Ecto neural progenitor cell (in vitro differentiated cells): Measurements from ENCODE around the gene BNC1.
A peak's percentile ranks its signal among the peaks of the same experiment; 100 is the strongest.

Experiments used
- DNase-seq: peaks from one replicate; pipeline ENCODE4 v3.0.0-alpha.2; 2018; ENCODE audit warnings: low spot score

The BNC1 gene, protein sequence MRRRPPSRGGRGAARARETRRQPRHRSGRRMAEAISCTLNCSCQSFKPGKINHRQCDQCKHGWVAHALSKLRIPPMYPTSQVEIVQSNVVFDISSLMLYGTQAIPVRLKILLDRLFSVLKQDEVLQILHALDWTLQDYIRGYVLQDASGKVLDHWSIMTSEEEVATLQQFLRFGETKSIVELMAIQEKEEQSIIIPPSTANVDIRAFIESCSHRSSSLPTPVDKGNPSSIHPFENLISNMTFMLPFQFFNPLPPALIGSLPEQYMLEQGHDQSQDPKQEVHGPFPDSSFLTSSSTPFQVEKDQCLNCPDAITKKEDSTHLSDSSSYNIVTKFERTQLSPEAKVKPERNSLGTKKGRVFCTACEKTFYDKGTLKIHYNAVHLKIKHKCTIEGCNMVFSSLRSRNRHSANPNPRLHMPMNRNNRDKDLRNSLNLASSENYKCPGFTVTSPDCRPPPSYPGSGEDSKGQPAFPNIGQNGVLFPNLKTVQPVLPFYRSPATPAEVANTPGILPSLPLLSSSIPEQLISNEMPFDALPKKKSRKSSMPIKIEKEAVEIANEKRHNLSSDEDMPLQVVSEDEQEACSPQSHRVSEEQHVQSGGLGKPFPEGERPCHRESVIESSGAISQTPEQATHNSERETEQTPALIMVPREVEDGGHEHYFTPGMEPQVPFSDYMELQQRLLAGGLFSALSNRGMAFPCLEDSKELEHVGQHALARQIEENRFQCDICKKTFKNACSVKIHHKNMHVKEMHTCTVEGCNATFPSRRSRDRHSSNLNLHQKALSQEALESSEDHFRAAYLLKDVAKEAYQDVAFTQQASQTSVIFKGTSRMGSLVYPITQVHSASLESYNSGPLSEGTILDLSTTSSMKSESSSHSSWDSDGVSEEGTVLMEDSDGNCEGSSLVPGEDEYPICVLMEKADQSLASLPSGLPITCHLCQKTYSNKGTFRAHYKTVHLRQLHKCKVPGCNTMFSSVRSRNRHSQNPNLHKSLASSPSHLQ

DNA sequence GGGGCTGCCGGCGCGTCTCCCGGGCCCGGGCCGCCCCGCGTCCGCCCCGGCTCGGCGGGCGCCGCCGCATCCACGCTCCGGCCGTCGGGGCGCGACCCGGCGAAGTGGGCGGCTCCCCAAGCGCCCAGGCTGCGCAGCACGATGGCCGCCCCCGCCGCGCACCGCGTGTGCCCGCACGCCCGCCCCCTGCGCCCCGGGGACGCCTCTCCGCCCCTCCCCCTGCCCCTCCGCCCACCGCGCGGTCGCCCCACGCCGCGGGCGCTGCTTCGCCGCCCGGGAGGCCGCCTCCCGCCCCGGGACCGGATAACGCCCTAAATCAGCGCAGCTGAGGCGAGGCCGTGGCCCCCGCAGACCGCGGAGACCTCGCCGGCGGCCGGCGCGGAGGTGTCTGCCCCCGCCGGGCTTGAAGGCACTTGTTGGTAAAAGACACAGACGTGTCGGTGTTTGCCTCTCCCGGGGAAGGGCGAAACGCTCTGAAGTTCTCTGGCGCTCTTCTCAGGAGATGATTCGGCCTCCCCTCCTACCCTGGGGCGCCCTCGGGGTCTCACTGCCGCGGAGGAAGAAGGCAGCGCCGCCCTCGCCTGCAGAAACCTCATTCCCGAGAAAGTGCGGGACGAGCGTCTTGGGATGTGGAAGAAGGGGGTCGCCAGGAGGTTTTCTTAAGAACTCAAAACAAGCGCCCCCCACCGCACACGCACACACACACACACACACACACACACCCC lies at the start of gene BNC1:
Gene BNC1, minus strand, starts transcription at position 106 of the 725 bp plus-strand sequence. Its CDS starts 36 bp downstream, at position 70.
- peak; percentile 66 for DNase-seq

DNA sequence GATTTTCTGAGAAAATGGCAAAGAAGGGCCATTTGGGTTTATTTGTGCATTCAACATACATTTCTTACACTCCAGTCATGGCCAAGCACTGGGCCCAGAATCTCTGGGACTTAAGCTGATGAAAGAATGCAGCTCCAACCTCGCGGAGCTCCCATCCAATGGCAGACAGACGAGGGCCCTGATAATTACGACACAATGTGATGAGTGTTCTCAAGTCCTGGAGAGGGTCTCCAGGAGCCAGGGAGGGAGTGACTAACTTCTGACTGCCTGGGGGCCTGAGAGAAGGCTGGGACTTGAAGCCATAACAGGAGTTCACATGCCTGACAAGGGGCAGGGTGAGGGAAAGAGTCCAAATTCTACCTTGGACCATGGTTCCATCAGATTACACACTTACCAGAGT lies 42.6 kb upstream of the BNC1 start:
- no peak for DNase-seq

DNA sequence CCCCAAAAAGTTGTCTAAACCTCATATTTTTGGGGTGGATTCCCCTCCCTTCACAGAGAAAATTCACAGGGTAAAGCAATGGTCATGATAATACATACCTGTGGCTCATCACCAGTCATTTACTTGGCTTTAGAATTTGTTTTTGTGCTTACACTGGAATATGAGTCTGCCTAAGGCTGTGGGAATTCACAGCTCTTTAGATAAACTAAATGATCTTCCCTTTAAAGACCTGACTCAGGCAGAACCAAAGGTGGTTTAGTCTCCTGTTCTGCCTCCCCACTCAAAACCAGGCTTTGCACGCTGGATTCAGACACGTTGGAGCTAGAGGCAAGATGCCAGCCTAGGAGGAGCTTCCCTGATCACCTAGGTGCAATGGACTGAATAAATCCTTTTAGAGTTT lies 40.3 kb upstream of the BNC1 start:
- DNase-seq, result no peak

DNA sequence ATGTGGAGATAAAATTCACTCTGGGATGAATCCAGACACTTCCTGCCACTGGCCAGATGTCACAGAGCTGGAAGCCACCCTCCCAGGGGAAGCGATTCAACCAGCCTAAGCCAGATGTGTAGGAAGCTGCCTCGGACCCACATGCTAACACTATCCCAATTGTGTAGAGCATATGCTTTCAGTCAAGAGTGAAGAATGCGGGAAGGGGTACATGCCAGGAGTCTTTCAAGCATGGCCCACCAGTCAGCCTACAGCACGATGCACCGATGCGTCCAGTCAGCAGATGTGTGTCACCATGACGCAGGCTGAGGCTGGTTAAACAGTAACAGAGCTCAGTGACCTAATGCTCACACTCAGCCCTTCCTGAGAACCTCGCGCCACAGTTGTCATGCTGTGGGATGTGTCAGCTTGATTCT lies 38.8 kb upstream of the BNC1 start:
- no peak for DNase-seq

DNA sequence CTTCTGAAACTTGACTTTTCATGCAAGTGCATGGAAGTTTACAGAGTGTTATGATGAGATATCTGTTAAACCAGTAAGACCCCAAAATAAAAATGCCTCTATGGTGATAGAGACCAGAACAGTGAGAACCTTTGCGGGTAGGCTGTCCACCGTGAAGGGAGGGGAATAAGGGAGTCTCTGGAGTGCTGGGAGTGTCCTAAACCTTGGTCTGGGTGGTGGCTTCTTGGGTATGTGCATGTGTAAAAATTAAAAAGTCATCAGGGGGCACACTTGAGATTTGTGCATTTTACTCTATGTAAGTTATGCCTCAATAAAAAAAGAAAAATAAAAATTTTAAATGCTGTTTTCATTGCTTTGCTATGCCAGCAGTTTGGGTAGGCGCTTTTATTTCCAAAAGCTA lies 38.2 kb upstream of the BNC1 start:
- DNase-seq, result no peak

DNA sequence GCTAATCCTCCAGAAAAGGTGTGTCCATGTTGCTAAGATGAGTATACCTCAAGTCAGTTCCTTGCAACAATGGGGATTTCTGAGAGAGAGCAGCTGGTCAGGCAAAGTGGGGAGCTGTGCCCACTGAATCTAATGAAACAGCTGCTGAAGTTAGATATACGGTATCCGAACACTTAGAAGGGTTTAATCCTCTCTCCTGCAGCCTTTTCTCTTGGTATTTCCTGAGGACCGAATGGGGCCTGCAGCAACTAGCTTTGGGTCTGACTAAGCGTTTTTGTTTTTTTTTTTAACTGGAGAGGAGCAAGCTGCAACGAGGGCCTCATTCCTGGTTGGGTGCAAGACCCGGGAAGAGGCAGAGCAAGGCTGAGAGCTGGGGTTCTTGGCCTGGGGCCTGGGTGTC lies 37.6 kb upstream of the BNC1 start:
- DNase-seq, result no peak

DNA sequence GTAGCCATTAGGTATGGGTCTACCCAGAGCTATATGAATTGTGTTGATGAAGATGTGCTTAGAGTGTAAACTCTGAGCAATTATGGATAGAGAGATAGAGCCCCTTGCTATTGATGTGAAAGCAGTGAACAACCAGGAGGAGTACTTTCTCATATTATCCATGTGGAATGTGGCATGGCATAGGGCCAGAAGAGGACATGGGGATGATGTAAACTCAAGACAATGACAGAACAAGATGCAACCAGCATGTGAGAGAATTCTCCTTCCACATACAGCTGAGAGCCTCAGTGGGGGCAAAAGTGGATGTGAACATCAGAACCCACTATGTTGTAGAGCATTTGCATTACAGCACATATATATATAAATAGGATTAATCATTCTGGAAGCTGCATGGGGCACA lies 36.4 kb upstream of the BNC1 start:
- DNase-seq, result no peak

DNA sequence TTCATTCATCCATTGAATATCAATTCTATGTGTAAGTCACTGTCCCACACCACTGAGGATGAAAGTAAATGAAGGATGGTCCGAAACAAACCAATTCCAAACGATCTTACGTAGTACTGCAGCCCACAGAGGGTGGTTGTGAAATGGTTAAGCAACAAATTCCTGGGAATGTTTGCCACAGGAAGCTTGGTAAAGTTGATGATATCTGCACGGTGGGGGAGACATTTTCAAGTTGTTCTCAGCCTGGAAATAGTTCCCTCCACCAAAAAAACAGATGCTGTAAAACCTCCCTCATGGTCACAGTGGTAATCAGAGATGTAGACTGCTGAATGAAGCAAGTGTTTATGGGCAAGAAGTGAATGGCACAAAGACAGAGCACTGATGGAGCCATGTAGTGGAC lies 35.9 kb upstream of the BNC1 start:
- no peak for DNase-seq

DNA sequence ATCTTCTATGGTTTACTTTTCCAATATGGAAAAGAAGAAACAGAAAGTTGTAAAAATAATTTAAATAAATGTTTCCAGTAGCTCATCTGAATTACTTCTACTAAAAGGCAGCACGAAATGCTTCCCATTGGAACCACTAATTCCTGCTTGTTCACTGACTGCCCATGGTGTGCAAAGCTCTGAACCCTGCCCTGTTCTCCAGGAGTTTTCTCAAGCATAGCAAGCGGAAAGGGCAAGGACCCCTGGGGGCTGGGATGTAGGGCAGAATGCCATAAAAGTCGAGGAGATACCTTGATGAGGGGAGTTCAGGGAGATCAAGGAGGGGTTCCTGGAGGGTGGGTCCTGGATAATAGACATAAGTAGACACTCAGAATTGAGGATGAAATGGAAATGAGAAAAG lies 35.3 kb upstream of the BNC1 start:
- DNase-seq, result no peak

DNA sequence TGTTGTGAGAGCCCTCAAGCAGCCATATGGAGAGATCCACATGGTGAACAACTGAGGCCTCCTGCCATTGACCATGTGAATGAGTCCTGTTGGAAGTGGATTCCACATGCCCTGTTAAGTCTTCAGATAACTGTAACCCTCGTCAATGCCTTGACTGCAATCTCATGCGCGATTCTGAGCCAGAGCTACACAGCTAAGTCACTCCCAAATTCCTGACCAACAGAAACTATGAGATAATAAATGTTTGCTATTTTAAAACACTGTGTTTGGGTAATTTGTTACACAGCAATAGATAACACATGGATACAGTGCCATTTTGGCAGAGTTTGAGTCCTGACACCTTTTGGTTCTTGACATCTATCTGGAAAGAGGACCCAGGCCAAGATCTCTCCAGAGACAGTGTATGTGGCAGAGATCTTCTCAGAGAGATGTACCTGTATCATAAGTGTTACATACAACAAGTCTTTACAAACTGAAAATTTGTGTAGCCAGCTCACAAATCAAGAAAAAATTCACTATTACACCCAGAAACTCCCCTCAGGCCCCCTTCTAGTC lies 34.5 kb upstream of the BNC1 start:
- DNase-seq, result no peak

DNA sequence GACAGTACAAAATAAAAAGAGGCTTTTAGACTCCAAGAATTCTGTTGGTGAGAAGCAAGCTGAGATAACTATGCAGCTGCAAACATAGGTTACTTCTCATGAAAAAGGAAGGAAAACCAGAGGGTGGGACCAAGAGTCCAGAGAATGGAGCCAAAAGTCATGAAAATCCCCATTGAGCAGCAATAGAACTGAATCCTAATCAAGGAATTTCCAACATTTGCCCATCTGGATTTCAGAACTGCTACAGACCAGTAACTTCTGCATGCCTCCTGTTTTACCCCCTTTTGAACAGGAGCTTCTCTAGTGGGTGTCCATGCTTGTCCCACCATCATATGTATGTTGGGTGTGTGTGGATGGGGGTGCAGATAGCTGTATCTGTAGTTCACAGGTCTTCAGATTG lies 33.6 kb upstream of the BNC1 start:
- no peak for DNase-seq

DNA sequence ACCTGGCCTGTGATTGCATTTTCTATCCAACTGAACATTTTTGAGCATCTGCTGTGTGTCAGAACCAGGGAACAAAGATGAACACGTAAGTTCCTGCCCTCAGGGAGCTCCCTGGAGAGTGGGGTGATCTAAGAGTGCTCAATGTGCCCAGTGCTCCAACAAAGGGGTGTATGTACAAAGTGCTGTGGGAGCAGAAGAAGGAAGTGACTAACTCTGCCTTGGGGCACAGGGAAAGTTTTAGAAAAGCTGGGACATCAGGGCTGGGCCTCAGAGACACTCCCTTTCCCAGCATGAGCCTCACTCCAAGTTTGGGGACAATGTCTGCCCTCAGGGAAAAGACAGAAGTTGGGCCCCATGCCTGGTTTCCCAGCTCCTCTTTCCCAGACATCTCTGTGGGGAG lies 27.6 kb upstream of the BNC1 start:
- no peak for DNase-seq

DNA sequence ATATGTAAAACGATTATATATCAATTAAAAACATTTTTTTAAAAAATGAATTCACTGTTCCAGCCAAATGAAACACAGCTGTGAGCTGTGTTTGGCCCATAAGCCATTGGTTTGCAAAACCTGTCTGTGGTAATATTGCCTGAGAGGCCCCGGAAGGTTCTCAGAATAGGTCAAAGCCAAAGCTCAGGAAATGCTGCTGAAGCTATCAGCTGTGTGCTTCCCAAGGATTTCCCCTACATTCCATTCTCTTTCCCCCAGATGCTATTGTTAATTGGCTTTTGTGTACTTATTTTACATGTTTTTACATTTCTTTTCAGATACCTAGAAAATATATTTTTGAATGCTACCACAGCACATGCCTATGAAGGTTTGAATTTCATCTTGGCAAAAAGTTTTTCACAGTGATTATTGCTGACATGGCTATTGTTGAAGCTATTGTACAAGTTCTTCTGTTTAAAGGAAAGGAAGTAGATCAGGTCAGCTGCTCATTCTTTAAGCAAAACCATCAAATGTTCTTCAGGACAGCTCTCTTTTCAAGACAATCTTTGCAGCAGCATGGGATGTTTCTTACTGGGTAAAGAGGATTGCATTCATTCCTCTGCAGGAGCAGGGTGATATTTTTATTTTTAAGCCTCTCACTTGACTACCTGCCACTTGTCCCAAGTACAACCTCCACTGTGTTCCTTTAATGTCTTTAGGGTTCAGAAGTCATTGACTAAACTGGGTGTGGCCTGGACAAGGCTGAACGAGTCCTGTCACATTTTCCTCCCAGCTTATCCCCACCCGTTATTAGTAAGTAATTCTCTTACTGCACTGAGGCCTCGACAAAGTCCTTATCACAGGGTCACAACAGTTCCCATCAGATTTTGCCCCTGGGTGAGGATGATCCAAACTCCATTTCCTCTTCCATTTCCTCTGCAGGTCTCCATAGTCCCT lies 26.3 kb upstream of the BNC1 start:
- DNase-seq, result no peak

DNA sequence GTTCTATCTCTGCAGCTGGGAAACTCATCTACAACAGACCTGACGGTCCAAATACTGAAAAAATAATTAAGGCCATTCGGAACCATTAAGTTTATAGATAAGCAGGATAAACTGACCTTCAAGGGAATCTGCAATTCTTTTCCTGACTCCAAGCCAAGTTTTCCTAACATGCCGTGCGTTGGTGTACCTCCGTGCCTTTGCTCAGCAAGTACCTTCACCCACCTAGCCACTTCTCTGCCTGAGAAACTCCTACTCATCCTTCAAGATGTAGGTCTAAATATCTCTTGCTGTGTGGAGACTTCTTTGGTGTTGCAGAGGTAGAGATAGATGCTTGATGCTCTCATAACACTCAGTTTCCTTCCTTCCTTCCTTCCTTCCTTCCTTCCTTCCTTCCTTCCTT lies 24.2 kb upstream of the BNC1 start:
- DNase-seq, result no peak

DNA sequence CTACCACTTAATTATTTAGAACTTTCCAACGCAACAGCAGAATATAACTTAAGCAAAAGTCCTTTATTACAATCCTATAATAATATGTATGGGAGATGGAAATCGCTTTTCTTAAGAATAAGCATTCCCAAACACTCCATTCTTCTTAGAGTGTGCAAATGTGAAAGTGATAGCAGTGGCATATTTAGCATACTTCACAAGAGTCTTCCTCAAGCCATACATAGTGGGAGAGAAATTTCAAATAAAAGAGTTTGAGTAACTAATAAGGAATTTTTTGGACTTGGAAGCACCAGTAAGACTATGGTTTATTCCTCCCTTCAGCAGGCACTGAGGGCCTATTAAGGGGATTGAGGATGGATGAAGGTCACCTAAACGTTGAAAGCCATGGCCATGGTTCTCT lies 22.1 kb upstream of the BNC1 start:
- no peak for DNase-seq

DNA sequence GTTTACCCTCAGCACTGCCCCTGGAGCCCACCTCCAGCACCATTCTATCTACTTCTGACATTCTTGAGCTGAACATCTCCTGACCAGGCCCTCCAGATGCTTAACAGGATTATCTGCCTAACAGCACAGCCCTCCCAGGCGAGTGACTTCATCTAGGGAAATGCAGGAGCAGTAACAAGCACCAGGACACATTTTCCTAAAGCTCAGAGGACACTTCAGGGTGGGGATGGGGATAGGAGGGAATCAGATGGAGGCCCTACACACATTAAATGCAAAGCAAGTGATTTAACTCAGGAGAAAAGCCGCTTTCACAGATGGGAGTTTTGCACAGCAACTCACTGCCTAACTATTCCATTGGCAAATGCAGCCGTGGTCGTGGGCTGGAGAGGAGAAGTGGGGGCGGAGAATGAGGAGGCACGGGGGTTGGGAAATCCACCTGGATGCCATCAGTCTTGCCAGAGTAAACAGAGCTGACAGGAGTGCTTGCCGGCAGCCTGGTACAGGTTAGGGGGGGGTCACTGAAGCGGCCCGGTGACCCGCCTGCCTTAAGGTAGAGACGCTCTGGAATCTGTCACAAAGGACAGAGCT lies 21.3 kb upstream of the BNC1 start:
- DNase-seq, result peak; percentile 61

DNA sequence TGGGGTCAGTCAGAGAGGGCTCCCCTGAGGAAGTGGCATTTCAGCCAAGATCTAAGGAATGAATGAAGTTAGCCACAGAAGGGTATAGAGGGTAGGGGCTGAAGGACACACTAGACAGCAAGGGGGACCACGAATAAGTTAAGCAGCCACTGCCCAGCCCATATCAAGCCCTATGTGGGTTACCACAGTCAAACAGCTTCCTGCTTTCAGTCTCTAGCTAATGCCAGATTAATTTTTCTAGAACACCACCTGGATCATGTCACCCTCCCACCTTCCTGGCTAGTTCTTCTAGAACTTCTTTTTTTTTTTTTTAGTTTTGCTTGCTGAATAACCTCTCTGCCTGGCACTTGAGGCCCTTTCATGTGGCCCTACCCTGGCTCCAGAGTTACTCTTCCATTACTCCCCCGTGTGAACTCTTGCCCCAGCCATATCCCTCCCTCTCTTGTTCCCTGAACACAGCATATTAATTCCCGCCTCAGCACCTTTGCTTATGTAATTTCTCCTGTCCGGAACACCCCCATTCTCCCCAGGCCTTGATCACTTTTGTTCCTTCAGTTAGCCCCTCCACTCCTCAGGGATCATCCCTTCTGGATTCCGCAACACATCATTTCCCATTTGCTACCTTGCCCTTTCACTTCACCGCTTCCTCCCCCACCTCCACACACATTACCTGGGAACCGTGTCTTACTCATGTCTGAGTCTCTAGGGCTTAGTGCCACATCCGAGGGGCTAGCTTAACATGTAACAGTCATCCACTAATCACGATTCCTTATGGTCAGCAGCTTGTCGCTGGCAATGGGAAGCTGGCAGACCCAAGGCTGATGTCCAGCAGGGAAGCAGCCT lies 20.6 kb upstream of the BNC1 start:
- no peak for DNase-seq

DNA sequence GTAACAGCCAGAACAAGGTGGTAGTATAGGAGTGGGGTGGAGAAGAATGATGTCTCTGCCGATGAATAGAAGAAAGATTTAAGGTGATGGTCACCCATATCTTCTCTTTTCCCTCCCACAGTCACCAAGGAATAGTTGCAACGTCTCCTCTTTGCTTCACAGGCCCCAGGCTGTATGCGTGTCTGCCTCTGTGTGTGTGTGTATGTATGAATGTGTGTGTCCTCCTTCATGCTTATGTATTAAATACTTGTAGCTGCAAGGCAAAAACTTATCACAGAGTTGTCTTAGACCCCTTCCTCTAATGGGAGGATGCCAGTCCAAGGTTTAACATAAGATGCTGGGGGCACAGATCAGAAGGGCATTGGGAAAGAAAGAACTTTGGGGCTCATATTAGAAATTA lies 19.1 kb upstream of the BNC1 start:
- DNase-seq, result no peak

DNA sequence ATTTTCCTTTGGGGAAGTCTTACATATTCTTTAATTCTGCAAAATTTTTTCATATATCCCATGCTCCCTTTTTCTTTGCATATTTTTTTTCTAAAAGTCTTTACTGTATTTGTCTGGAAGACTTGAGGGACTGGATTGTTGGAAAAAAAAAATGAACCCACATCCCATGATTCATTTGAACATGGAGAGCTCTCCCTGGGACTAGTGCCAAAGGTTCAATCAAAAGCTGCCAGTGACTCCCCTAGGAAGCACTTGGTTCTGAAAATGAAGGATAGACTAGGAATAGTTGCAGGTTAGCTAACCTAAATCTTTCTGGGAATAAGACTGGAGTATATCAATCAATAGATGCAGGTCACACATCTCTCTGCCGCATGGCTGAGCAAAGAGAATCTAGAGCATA lies 16.4 kb upstream of the BNC1 start:
- DNase-seq, result no peak

DNA sequence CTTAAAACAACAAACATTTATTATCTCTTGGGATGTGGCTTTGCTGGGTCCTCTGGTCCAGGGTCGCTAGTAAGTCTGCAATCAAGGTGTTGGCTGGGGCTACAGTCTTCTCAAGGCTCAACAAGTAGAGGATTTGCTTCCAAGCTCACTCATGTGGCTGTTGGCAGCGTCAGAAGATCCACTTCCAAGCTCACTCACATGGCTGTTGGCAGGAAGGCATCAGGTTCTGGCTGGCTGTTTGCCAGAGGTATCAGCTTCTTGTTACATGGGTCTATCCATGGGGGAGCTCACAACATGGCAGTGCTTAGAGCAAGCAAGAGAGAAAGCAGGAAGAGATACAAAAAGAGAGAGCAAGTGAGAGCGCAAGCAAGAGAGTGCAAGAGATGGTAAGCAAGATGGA lies 15.0 kb upstream of the BNC1 start:
- DNase-seq, result no peak
